HG02642 (cell line): Measurements from ENCODE around the gene USP51.
"Not testable (repeated sequence)": the region's sequence is repeated elsewhere in the genome, so short reads cannot be mapped to it uniquely, and the experiment has no call there.

Experiments
- ATAC-seq: cut with Tn5 transposase; IDR thresholded peaks from one replicate; pipeline ENCODE4 v1.9.1; 2021; ENCODE audit warnings: mild to moderate bottlenecking; ENCODE audit not compliant: unreplicated experiment, poor library complexity

Gene USP51

GRCh38 chrX:55489314-55490009, at the start of gene USP51:
Gene USP51 (minus strand): TSS chrX:55489848. CDS start chrX:55488939, 909 bp downstream.
- peak; percentile 41 for ATAC-seq

- no peak for ATAC-seq
Measured at GRCh38 chrX:55524487-55524886, 34.8 kb upstream of the USP51 start.

- no peak for ATAC-seq
Measured at GRCh38 chrX:55523356-55523755, 33.7 kb upstream of the USP51 start.

GRCh38 chrX:55522596-55523276, 33.1 kb upstream of the USP51 start:
- ATAC-seq: no peak

- ATAC-seq: no peak
Measured at GRCh38 chrX:55521687-55522086, 32.0 kb upstream of the USP51 start.

- ATAC-seq: not testable (repeated sequence)
Measured at GRCh38 chrX:55516794-55517481, 27.3 kb upstream of the USP51 start.

GRCh38 chrX:55513045-55513737, 23.5 kb upstream of the USP51 start:
- ATAC-seq: not testable (repeated sequence)

- peak; percentile 67 for ATAC-seq
Measured at GRCh38 chrX:55508410-55509152, 18.9 kb upstream of the USP51 start.

- not testable (repeated sequence) for ATAC-seq
Measured at GRCh38 chrX:55507699-55508098, 18.1 kb upstream of the USP51 start.

GRCh38 chrX:55507010-55507409, 17.4 kb upstream of the USP51 start:
- ATAC-seq: not testable (repeated sequence)

- ATAC-seq: no peak
Measured at GRCh38 chrX:55490974-55491373, 1.3 kb upstream of the USP51 start.

GRCh38 chrX:55490121-55490520, 473 bp upstream of the USP51 start:
- no peak for ATAC-seq

- ATAC-seq: peak; percentile 77
Measured at GRCh38 chrX:55488593-55489313, 895 bp downstream of the USP51 start.

GRCh38 chrX:55488006-55488592, 1.5 kb downstream of the USP51 start:
- ATAC-seq: no peak

GRCh38 chrX:55487143-55487542, 2.5 kb downstream of the USP51 start:
- ATAC-seq: no peak

GRCh38 chrX:55486736-55487135, 2.9 kb downstream of the USP51 start:
- no peak for ATAC-seq

- ATAC-seq: no peak
Measured at GRCh38 chrX:55484948-55485347, 4.7 kb downstream of the USP51 start.

GRCh38 chrX:55480390-55481062, 9.1 kb downstream of the USP51 start:
- no peak for ATAC-seq
